Kidney (tissue), 14 donors: ENCODE measurements around the gene PCDH1. TPM values are rescaled to one million over a fixed set of nuclear protein-coding genes. Genes with fewer than 3 reads are reported as not detected.

Source experiments
- DNase-seq, 5 donors: peaks; one replicate each; pipeline ENCODE4 v3.0.0-alpha.2; 2013 to 2020
- FAIRE-seq: peaks from 2 replicates; lab custom pipeline; 2012; peaks lifted over from hg19 to GRCh38; lab: Jason Lieb, UNC
- H3K27ac ChIP-seq, 2 donors: one replicate each; pipeline ENCODE4 v1.7.0; 2013; ENCODE audit warnings: low read depth in 2 of 2, low read length in 2 of 2, inconsistent platforms in 1 of 2
- H3K27me3 ChIP-seq: one replicate; pipeline ENCODE4 v1.7.1; 2013; ENCODE audit warnings: low read length, inconsistent platforms; ENCODE audit not compliant: control insufficient read depth, insufficient read depth
- H3K36me3 ChIP-seq, 3 donors: one replicate each; pipeline versions ENCODE4 v1.7.0 to v1.7.1; 2013; ENCODE audit warnings: low read length in 3 of 3, control low read depth in 1 of 3, inconsistent platforms in 1 of 3; ENCODE audit not compliant: insufficient read depth in 3 of 3, control insufficient read depth in 2 of 3
- H3K4me1 ChIP-seq, 3 donors: one replicate each; pipeline versions ENCODE4 v1.7.0 to v1.7.1; 2013; ENCODE audit warnings: low read length in 3 of 3, inconsistent platforms in 1 of 3, low read depth in 1 of 3; ENCODE audit not compliant: control insufficient read depth in 2 of 3, insufficient read depth in 2 of 3
- H3K4me3 ChIP-seq, 3 donors: one replicate each; pipeline versions ENCODE4 v1.7.0 to v1.8.1; 2013; ENCODE audit warnings: low read length in 3 of 3, control low read depth in 1 of 3, inconsistent platforms in 1 of 3
- H3K9ac ChIP-seq, 3 donors: one replicate each; pipeline versions ENCODE4 v1.7.0 to v1.7.1; 2013; ENCODE audit warnings: low read length in 3 of 3, control low read depth in 1 of 3, inconsistent platforms in 1 of 3
- H3K9me3 ChIP-seq, 3 donors: one replicate each; pipeline versions ENCODE4 v1.7.0 to v1.7.1; 2013; ENCODE audit warnings: low read length in 3 of 3, control low read depth in 1 of 3, inconsistent platforms in 1 of 3; ENCODE audit not compliant: control insufficient read depth in 2 of 3, insufficient read depth in 1 of 3
- intact Hi-C: fragments of 100-400 bp; cut with DNase I; formaldehyde crosslinking; loops from one replicate; pipeline ENCODE4 v1.11.1; 2022
- polyA plus RNA-seq: library from polyadenylated mRNA; stranded (reverse); fragments of 350-450 nt; fragmentation: Illumina TruSeq; extraction: RNeasy Lipid Tissue Mini Kit (QIAGEN cat#74804); gene quantifications from one replicate; pipeline ENCODE4 v1.2.3, GENCODE V29; 2014; ENCODE audit warnings: low read depth, low replicate concordance; ENCODE audit not compliant: insufficient read depth
- total RNA-seq: library from RNA; stranded (reverse); fragmentation: NEBNext Ultra II Directional; extraction: Animal tissue kit (Norgen Biotek cat#: 25700); gene quantifications from one replicate; pipeline ENCODE4 v1.2.1, GENCODE V29; 2021
- TF ChIP-seq, protein P1 (sequence below): IDR thresholded peaks from 3 replicates; pipeline ENCODE4 v1.5.1; 2012; ENCODE audit warnings: mild to moderate bottlenecking, moderate library complexity, borderline replicate concordance; ENCODE audit not compliant: insufficient read depth; ENCODE audit errors: extremely low read depth
- donor health status: control.
- donor health status: control.
- donor health status: control.
- donor health status: control.
- donor health status: control.
- donor health status: DM: yes; HTN: yes; CAD: no.
- donor health status: Normal renal cell carcinoma (clear cell type).

Gene PCDH1
- total and polyA plus RNA-seq, 2 donors from 2014 or later = 37.3 to 147 TPM

DNA sequence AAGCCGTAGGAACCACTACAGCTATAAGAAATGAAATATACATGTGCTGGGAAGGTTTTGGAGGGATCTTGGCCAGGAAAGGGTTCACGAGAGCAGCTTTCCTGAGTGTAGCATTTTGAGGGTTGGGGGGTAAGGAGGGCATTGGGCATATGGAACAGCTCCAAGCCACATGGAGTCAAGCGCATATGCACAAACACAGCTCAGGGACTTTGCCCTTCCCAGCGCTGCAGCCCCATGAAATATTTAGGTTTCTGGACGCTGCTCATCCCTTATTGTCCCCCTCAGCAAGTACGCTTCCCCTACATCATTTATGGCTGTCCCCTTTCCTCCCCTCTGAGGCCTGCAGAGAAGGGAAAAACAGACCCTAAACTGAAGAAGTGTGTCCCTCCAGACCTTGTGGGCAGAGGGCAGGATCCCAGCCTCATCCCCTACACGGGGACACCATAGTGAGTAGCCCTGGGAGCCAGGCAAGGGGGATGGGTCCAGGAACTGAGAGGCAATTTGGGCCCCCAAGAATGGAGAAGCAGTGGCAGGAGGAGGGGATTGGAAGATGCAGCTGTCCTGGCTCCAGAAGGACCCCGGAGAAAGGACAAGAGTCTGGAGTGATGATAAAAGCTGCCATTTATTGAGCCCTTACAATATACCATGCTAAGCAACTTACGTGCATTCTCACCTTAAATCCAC is 33.7 kb downstream of the PCDH1 start:
- peak overlapping the region in 1 of 3 donors; percentile 35 for H3K9ac ChIP-seq
- peaks cover 0 to 66% (median 63%) of the 10 kb centered on the region in 3 donors for H3K4me1 ChIP-seq
- no peak for FAIRE-seq

DNA sequence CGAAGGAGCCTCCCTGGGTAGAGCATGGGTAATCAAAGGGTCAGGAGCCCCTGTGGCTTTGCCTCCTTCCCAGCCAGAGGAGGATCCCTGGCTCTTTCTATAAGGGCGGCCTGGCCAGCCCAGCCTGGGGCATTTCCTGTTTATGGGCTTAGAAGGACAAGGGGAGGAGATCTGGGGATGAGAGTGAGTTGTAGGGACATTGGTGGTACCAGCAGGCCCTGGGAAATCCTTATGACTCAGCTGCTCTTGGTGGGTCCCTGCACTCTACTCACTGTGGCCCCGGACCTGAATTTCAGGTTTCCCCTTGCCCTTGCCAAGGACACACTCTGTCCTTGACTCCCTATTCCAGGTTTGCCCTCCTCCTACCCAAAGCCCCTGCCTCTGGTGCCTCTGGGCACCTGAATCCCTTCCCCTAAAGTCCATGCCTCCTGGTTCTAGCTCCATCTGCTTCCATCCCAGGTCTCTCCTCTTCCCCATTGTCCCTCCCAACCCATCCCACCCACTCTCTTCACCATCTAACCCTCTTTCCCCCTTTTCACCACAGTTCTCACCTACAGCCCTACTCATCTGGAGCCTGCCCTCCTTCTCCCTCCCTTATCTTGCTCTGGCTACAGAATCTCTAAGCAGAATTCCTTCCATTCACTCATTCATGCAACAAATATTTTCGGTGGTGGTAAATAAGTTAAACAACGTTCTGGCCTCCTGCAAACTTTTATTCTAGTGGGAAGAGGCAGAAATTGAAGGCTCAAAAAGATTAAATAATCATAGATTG is 34.9 kb downstream of the PCDH1 start:
- TF ChIP-seq, protein P1, sequence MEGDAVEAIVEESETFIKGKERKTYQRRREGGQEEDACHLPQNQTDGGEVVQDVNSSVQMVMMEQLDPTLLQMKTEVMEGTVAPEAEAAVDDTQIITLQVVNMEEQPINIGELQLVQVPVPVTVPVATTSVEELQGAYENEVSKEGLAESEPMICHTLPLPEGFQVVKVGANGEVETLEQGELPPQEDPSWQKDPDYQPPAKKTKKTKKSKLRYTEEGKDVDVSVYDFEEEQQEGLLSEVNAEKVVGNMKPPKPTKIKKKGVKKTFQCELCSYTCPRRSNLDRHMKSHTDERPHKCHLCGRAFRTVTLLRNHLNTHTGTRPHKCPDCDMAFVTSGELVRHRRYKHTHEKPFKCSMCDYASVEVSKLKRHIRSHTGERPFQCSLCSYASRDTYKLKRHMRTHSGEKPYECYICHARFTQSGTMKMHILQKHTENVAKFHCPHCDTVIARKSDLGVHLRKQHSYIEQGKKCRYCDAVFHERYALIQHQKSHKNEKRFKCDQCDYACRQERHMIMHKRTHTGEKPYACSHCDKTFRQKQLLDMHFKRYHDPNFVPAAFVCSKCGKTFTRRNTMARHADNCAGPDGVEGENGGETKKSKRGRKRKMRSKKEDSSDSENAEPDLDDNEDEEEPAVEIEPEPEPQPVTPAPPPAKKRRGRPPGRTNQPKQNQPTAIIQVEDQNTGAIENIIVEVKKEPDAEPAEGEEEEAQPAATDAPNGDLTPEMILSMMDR = no peak
- Histone ChIP-seq H3K27me3 (no peaks in the 10 kb centered on the region), H3K4me3 (no peak overlapping the region), H3K36me3 (no peaks in the 10 kb centered on the region), H3K9me3 (no peaks in the 10 kb centered on the region), H3K4me1 (peaks cover 0 to 59% (median 56%) of the 10 kb centered on the region in 3 donors), H3K27ac (peak overlapping the region; percentile 87 to 90), H3K9ac (peak overlapping the region in 2 of 3 donors; percentile 33 to 66)
- FAIRE-seq = no peak
- intact Hi-C loops = no loop called here
- peak in 2 of 5 donors; percentile 23 to 71 for DNase-seq

More for the DNA sequence above, 33.7 kb downstream of the PCDH1 start:
- intact Hi-C loops = no loop called here
- TF ChIP-seq, protein P1 = no peak
- peak overlapping the region; percentile 87 to 90 for H3K27ac ChIP-seq
- H3K9me3 ChIP-seq = no peaks in the 10 kb centered on the region
- H3K27me3 ChIP-seq = no peaks in the 10 kb centered on the region
- H3K36me3 ChIP-seq = no peaks in the 10 kb centered on the region
- peak in 1 of 5 donors; percentile 13 for DNase-seq
- no peak overlapping the region for H3K4me3 ChIP-seq

DNA sequence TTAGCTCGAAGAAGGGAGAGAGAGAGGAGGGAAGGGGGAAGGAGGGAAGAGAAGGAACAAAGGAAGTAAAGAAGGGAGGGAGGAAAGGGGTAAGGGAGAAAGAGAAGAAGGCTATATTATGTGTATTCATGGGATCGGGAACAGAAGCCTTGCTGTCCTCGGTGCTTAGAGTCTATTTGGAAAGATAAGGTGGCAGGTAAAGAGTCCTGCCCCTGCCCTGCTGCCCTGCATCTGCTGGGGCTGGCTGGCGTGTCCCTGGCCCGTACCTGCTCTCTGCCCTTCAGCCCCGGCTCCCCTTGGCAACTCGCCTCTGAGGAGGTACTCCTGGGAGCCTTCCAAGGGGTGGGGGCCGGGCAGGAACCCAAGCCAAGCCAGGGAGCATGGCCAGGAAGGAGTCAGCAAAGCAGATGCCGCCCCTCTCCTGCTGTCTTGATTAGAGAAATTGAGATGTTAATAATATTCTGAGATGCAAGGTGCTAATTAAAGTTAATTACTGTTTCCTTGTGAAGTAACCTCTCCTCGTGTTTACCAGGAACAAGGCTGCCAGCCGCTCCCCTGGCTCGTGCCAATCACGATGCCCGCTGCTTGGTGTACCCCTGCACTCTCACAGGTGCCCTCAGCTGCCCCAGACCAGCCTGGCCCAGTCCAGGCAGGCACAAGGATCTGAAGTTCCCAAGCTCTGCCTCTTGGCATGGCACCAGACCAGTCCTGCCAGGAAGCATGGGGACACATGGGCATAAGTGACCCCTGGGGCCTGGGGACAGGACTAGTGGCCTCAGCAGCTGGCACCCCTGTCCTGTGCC is 36.6 kb downstream of the PCDH1 start:
- Histone ChIP-seq H3K36me3 (no peaks in the 10 kb centered on the region), H3K27ac (peak overlapping the region; percentile 87 to 90), H3K9me3 (no peaks in the 10 kb centered on the region), H3K9ac (peak overlapping the region in 2 of 3 donors; percentile 39 to 66), H3K27me3 (no peaks in the 10 kb centered on the region), H3K4me3 (no peak overlapping the region), H3K4me1 (peaks cover 0 to 63% (median 60%) of the 10 kb centered on the region in 3 donors)
- no peak for FAIRE-seq
- DNase-seq = peak in 1 of 5 donors; percentile 95
- TF ChIP-seq, protein P1 = no peak
- intact Hi-C loops = no loop called here
